Keratinocyte (primary cell): ENCODE results near the gene KCNJ16. TPM values are rescaled to one million over a fixed set of nuclear protein-coding genes. Genes with fewer than 3 reads are reported as not detected.

Experiments used
- DNase-seq: peaks from one replicate; pipeline ENCODE4 v3.0.0-alpha.2; 2011; ENCODE audit warnings: low read depth, missing footprints, low spot score
- FAIRE-seq: peaks from 2 replicates; lab custom pipeline; 2011; peaks lifted over from hg19 to GRCh38; lab: Jason Lieb, UNC
- H2AFZ ChIP-seq: 2 replicates; pipeline ENCODE4 v1.6.0; 2012; ENCODE audit warnings: low read length, control low read depth, inconsistent platforms; ENCODE audit not compliant: control insufficient read depth
- H3K27ac ChIP-seq: 2 replicates; pipeline ENCODE4 v1.5.1; 2011; ENCODE audit warnings: low read length; ENCODE audit not compliant: control insufficient read depth, insufficient read depth
- H3K27me3 ChIP-seq: 3 replicates; pipeline ENCODE4 v1.6.0; 2011; ENCODE audit warnings: low read length; ENCODE audit not compliant: control insufficient read depth, insufficient read depth; ENCODE audit errors: extremely low read depth
- H3K36me3 ChIP-seq, 2 experiments: 2 replicates in 1 of 2; 3 replicates in 1 of 2; pipeline ENCODE4 v1.5.1; 2011; ENCODE audit warnings: low read length in 2 of 2, mild to moderate bottlenecking in 1 of 2; ENCODE audit not compliant: control insufficient read depth in 2 of 2, insufficient read depth in 2 of 2; ENCODE audit errors: extremely low read depth in 1 of 2
- H3K4me1 ChIP-seq: 3 replicates; pipeline ENCODE4 v1.5.1; 2011; ENCODE audit warnings: low read length; ENCODE audit not compliant: control insufficient read depth, insufficient read depth; ENCODE audit errors: extremely low read depth
- H3K4me2 ChIP-seq: 3 replicates; pipeline ENCODE4 v1.6.0; 2011; ENCODE audit warnings: low read depth, low read length; ENCODE audit not compliant: control insufficient read depth, insufficient read depth; ENCODE audit errors: extremely low read depth
- H3K4me3 ChIP-seq, 3 experiments: fragments of 200-600 bp in 1 of 3; sonication (generic) in 1 of 3; 2 replicates in 2 of 3; 3 replicates in 1 of 3; pipeline ENCODE4 v1.5.1; 2011 to 2016; ENCODE audit warnings: low read length in 3 of 3, mild to moderate bottlenecking in 3 of 3, control low read depth in 2 of 3, inconsistent platforms in 1 of 3, low read depth in 1 of 3, mixed read lengths in 1 of 3, mixed run types in 1 of 3, moderate library complexity in 1 of 3; ENCODE audit not compliant: control insufficient read depth in 2 of 3, insufficient read depth in 2 of 3; ENCODE audit errors: extremely low read depth in 1 of 3
- H3K79me2 ChIP-seq: 2 replicates; pipeline ENCODE4 v1.6.0; 2012; ENCODE audit warnings: low read length; ENCODE audit not compliant: control insufficient read depth, insufficient read depth
- H3K9ac ChIP-seq: 3 replicates; pipeline ENCODE4 v1.6.0; 2011; ENCODE audit warnings: low read length; ENCODE audit not compliant: control insufficient read depth, insufficient read depth; ENCODE audit errors: extremely low read depth
- H3K9me1 ChIP-seq: 3 replicates; pipeline ENCODE4 v1.6.0; 2011; ENCODE audit warnings: low read length; ENCODE audit not compliant: control insufficient read depth, insufficient read depth; ENCODE audit errors: extremely low read depth
- H3K9me3 ChIP-seq: 2 replicates; pipeline ENCODE4 v1.5.1; 2012; ENCODE audit warnings: low read depth, low read length; ENCODE audit not compliant: control insufficient read depth
- H4K20me1 ChIP-seq: 3 replicates; pipeline ENCODE4 v1.6.0; 2011; ENCODE audit warnings: low read length; ENCODE audit not compliant: control insufficient read depth, insufficient read depth; ENCODE audit errors: extremely low read depth
- EZH2 ChIP-seq: IDR thresholded peaks from one replicate; pipeline ENCODE4 v1.6.1; 2012; ENCODE audit warnings: inconsistent platforms, mild to moderate bottlenecking, low read length, moderate library complexity
- dilution Hi-C: fragments of 300-500 bp; cut with MboI; formaldehyde crosslinking; loops from one replicate; pipeline ENCODE4 v1.7.0; 2020; ENCODE audit warnings: low sequenced_read_pairs; ENCODE audit not compliant: extremely low pct_ligation_motif_present
- polyA plus RNA-seq, 5 experiments: library from polyadenylated mRNA; depleted of rRNA in 3 of 5; stranded (reverse) in 3 of 5; stranded (forward) in 1 of 5; unstranded in 1 of 5; fragments of >200 nt; gene quantifications; 1 replicate in 1 of 5; 2 replicates in 3 of 5; 3 replicates in 1 of 5; pipeline versions ENCODE4 v1.2.1 to v1.2.3, GENCODE V29; 2011 to 2012; ENCODE audit warnings: missing spikeins in 2 of 5, low read depth in 1 of 5, low replicate concordance in 1 of 5
- TF ChIP-seq, protein P1 (sequence below), 3 experiments: IDR thresholded peaks in 1 of 3; conservative IDR thresholded peaks in 1 of 3; optimal IDR thresholded peaks in 1 of 3; 2 replicates in 2 of 3; 3 replicates in 1 of 3; pipeline versions ENCODE3 to v1.5.1; 2011; ENCODE audit warnings: low read length in 3 of 3, mild to moderate bottlenecking in 3 of 3, moderate library complexity in 2 of 3, control low read depth in 1 of 3, inconsistent platforms in 1 of 3; ENCODE audit not compliant: insufficient read depth in 2 of 3; ENCODE audit errors: extremely low read depth in 1 of 3

Gene KCNJ16
- polyA plus RNA-seq, 1 donor (not counting 4 experiments of a cell fraction or from before 2014, with no cell fraction given): not detected

DNA sequence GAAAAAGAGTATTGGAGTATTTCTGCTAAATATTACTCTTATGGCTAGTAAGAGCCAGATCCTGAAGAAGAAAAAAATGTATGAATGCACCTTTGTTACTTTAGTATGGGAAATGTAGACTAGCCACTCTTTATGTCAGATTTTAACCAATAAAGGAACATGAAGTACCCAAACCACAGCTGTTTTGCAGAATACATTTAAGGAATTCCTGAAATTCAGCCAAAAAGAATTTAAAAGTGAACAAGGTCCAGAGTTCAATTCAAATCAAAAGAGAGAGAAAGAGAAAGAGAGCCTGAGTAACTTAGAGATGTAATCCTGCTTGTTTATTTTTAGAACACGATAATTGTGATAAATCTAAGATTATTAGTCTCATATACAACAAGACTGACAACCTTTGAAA lies 1.2 kb downstream of the KCNJ16 start:
- dilution Hi-C loops: no loop called here
- FAIRE-seq: no peak
- Histone ChIP-seq H3K9me3 (no peaks in the 10 kb centered on the region), H3K4me2 (no peak overlapping the region), H3K27me3 (no peaks in the 10 kb centered on the region), H3K9ac (no peak overlapping the region), H3K4me1 (no peaks in the 10 kb centered on the region), H4K20me1 (no peaks in the 10 kb centered on the region), H3K27ac (no peak overlapping the region), H3K9me1 (no peaks in the 10 kb centered on the region), H3K79me2 (no peaks in the 10 kb centered on the region), H3K4me3 (no peak overlapping the region), H3K36me3 (no peaks in the 10 kb centered on the region), H2AFZ (no peak overlapping the region)
- DNase-seq: no peak
- no peak for TF ChIP-seq EZH2
- TF ChIP-seq, protein P1, sequence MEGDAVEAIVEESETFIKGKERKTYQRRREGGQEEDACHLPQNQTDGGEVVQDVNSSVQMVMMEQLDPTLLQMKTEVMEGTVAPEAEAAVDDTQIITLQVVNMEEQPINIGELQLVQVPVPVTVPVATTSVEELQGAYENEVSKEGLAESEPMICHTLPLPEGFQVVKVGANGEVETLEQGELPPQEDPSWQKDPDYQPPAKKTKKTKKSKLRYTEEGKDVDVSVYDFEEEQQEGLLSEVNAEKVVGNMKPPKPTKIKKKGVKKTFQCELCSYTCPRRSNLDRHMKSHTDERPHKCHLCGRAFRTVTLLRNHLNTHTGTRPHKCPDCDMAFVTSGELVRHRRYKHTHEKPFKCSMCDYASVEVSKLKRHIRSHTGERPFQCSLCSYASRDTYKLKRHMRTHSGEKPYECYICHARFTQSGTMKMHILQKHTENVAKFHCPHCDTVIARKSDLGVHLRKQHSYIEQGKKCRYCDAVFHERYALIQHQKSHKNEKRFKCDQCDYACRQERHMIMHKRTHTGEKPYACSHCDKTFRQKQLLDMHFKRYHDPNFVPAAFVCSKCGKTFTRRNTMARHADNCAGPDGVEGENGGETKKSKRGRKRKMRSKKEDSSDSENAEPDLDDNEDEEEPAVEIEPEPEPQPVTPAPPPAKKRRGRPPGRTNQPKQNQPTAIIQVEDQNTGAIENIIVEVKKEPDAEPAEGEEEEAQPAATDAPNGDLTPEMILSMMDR (optimal IDR thresholded peaks at IDR 0.05 in 1 of 3, IDR thresholded peaks at IDR 0.05 in 1 of 3, conservative IDR thresholded peaks at IDR 0.05 in 1 of 3; ENCODE audit: extremely low read depth in 1 of 3, insufficient read depth in 2 of 3, low read length in 3 of 3): no peak

DNA sequence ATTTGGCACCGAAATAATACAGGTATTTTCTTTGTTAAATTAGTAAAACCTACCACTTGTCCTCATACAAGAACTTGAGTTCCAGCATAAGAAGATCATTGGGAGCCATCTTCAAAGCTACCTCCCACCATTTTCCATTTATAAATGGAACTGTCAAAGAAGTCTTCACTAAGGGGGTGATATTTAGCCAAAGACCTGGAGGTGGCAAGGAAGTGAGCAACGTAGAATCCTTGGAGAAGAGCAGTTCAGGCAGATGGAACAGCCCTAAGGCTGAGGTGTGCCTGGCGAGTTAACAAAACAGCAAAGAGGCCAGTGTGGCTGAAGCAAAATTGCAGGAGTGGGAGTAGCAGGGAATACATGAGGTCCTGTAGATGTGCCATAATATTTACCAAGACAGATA lies 1.8 kb downstream of the KCNJ16 start:
- Histone ChIP-seq H3K79me2 (no peaks in the 10 kb centered on the region), H3K9me1 (no peaks in the 10 kb centered on the region), H2AFZ (no peak overlapping the region), H4K20me1 (no peaks in the 10 kb centered on the region), H3K27ac (no peak overlapping the region), H3K4me3 (no peak overlapping the region), H3K4me1 (no peaks in the 10 kb centered on the region), H3K27me3 (no peaks in the 10 kb centered on the region), H3K4me2 (no peak overlapping the region), H3K9me3 (no peaks in the 10 kb centered on the region), H3K36me3 (no peaks in the 10 kb centered on the region), H3K9ac (no peak overlapping the region)
- DNase-seq (no peak), FAIRE-seq (no peak)
- no peak for TF ChIP-seq EZH2
- TF ChIP-seq, protein P1 (optimal IDR thresholded peaks at IDR 0.05 in 1 of 3, IDR thresholded peaks at IDR 0.05 in 1 of 3, conservative IDR thresholded peaks at IDR 0.05 in 1 of 3; ENCODE audit: extremely low read depth in 1 of 3, insufficient read depth in 2 of 3, low read length in 3 of 3): no peak
- dilution Hi-C loops: no loop called here
